ENCODE measurements around the gene ZDHHC4. TPM values are rescaled to one million over a fixed set of nuclear protein-coding genes. Genes with fewer than 3 reads are reported as not detected.

Gene ZDHHC4
- polyA plus RNA-seq, 1 donor: 65.4 TPM

DNA sequence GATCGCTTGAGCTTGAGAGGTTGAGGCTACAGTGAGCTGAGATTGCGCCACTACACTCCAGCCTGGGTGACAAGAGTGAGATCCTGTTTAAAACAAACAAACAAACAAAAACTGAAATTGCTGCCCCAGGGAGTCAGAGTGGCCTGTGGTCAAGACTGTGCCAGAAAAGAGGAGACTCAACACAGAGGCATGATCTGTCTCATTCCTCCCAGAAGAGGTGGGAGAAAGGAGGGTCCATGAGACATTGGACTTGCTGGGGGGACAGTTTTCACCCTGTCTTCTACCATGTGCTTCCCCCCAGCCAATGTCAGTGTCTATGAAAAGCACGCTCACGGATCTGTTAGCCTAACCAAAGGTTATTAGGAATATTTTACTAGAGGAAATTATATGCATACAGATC is 41.4 kb downstream of the ZDHHC4 start:
- Histone ChIP-seq H3K27ac (ENCODE audit: low read length) (no peak overlapping the region), H3K9me3 (ENCODE audit: control insufficient read depth, low read depth, low read length) (peaks cover 4% of the 10 kb centered on the region), H3K36me3 (ENCODE audit: control insufficient read depth, insufficient read depth, low read length) (peaks cover 6% of the 10 kb centered on the region), H3K4me1 (ENCODE audit: control insufficient read depth, insufficient read depth, low read length) (peaks cover 2% of the 10 kb centered on the region), H3K4me3 (ENCODE audit: low read length) (no peak overlapping the region), H3K27me3 (ENCODE audit: control insufficient read depth, insufficient read depth, low read length) (peaks cover 12% of the 10 kb centered on the region)
- DNase-seq: no peak
- no CpG with 5 or more reads among the region's 4 CpGs for WGBS (ENCODE audit: insufficient coverage, low lambda C conversion rate)

DNA sequence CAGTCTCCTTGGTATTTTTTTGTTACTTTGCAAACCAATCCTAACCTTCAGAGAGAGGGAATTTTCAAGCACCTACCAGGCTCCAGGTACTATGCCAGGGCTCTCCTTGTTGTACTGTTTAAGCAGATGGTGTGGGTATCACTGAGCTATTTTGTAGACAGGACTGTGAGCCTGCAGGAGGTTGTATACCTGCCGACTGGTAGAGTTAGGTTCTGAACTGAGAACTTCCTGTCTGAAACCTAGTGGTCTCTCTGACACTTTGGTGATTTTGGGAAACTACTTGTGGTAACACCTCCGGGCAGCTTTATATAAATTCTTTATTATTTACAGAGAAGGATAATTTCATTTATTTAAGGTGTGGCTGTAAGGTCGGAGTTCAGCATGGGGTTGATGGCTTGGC is 42.7 kb downstream of the ZDHHC4 start:
- WGBS (ENCODE audit: insufficient coverage, low lambda C conversion rate): no CpG with 5 or more reads among the region's 3 CpGs
- H3K27ac ChIP-seq (ENCODE audit: low read length): no peak overlapping the region
- H3K4me1 ChIP-seq (ENCODE audit: control insufficient read depth, insufficient read depth, low read length): peaks cover 2% of the 10 kb centered on the region
- no peak overlapping the region for H3K4me3 ChIP-seq (ENCODE audit: low read length)
- peaks cover 9% of the 10 kb centered on the region for H3K36me3 ChIP-seq (ENCODE audit: control insufficient read depth, insufficient read depth, low read length)
- DNase-seq: no peak
- peaks cover 6% of the 10 kb centered on the region for H3K27me3 ChIP-seq (ENCODE audit: control insufficient read depth, insufficient read depth, low read length)
- peaks cover 4% of the 10 kb centered on the region for H3K9me3 ChIP-seq (ENCODE audit: control insufficient read depth, low read depth, low read length)

DNA sequence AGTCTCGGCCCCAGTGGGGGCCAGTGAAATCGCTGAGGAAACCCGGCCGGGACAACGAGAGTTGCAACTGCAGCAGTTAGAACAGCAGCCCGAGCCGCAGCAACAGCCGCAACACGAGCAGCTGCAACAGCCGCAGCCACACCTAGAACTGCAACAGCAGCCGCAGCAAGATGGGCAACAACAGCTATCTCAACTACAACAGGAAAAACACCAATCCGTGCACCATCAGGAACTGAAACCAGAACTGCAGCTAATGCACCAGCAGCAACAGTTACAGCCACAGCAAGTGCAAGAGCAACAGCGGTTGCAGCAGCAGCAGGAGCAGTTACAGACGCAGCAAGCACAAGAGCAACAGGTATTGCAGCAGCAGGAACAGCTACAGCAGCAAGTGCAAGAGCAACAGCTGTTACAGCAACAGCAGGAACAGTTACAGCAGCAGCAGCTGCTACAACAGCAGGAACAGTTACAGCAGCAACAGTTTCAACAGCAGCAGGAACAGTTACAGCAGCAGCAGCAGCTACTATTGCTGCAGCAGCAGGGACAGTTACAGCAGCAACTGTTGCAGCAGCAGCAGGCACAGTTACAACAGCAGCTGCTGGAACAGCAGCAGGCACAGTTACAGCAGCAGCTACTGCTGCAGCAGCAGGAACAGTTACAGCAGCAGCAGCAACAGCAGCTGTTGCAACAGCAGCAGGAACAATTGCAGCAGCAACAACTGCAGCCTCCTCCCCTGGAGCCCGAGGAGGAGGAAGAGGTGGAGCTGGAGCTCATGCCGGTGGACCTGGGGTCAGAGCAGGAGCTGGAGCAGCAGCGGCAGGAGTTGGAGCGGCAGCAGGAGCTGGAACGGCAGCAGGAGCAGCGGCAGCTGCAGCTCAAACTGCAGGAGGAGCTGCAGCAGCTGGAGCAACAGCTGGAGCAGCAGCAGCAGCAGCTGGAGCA is 44.2 kb downstream of the ZDHHC4 start:
- no CpG with 5 or more reads among the region's 20 CpGs for WGBS (ENCODE audit: insufficient coverage, low lambda C conversion rate)
- no peak for DNase-seq
- no peaks in the 10 kb centered on the region for H3K27me3 ChIP-seq (ENCODE audit: control insufficient read depth, insufficient read depth, low read length)
- no peak overlapping the region for H3K27ac ChIP-seq (ENCODE audit: low read length)
- peaks cover 9% of the 10 kb centered on the region for H3K36me3 ChIP-seq (ENCODE audit: control insufficient read depth, insufficient read depth, low read length)
- H3K9me3 ChIP-seq (ENCODE audit: control insufficient read depth, low read depth, low read length): no peaks in the 10 kb centered on the region
- H3K4me3 ChIP-seq (ENCODE audit: low read length): no peak overlapping the region
- H3K4me1 ChIP-seq (ENCODE audit: control insufficient read depth, insufficient read depth, low read length): no peaks in the 10 kb centered on the region

DNA sequence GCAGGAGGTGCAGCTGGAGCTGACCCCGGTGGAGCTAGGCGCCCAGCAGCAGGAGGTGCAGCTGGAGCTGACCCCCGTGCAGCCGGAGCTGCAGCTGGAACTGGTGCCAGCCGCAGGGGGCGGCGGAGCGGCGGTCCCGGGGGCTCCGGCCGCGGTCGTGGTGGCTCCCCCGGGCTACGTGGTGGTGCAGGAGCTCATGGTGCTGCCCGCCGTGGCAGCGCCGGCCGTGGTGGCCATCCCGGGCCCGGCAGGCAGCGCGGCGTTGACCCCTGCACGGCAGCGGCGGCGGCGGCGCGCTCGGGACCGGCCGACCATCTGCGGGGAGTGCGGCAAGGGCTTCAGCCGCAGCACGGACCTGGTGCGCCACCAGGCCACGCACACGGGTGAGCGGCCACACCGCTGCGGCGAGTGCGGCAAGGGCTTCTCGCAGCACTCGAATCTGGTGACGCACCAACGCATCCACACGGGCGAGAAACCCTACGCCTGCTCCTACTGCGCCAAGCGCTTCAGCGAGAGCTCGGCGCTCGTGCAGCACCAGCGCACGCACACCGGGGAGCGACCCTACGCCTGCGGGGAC is 45.0 kb downstream of the ZDHHC4 start:
- H3K4me1 ChIP-seq (ENCODE audit: control insufficient read depth, insufficient read depth, low read length): no peaks in the 10 kb centered on the region
- no peak overlapping the region for H3K27ac ChIP-seq (ENCODE audit: low read length)
- no peaks in the 10 kb centered on the region for H3K27me3 ChIP-seq (ENCODE audit: control insufficient read depth, insufficient read depth, low read length)
- no peak overlapping the region for H3K4me3 ChIP-seq (ENCODE audit: low read length)
- WGBS (ENCODE audit: insufficient coverage, low lambda C conversion rate): no CpG with 5 or more reads among the region's 67 CpGs
- no peak for DNase-seq
- no peaks in the 10 kb centered on the region for H3K9me3 ChIP-seq (ENCODE audit: control insufficient read depth, low read depth, low read length)
- peaks cover 9% of the 10 kb centered on the region for H3K36me3 ChIP-seq (ENCODE audit: control insufficient read depth, insufficient read depth, low read length)

DNA sequence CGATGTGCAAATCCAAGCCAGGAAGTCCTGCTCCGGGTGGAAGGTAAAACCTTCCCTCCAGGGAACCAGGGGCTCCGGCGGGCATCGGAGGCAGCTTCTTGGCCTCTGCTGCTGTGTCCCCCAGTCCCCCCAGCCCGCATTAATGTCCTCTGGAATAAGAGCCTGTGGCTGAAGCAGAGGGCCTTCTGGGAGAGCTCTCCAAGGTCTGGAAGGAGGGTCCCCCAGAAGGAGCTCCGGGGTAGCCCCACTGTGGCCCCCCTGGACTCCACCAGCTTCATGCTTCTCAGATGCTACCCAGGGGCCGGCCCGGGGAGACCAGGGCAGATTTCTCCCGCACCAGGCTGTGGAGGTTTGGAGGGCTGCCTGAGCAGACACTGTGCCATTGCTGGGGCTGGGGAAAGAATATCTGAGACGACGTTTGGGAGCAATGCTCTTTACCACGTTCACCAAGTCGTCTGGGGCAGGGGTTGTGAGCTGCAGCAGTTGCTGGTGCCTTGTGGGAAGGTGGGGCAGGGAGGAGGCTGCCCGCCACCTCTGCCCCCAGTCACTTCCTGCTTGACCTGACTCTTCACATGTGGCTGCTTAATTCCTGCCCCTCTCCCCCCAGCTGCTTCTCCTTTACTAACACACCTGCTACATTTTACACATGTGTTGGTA is 46.5 kb downstream of the ZDHHC4 start:
- Histone ChIP-seq H3K9me3 (ENCODE audit: control insufficient read depth, low read depth, low read length) (no peaks in the 10 kb centered on the region), H3K27me3 (ENCODE audit: control insufficient read depth, insufficient read depth, low read length) (no peaks in the 10 kb centered on the region), H3K4me3 (ENCODE audit: low read length) (no peak overlapping the region), H3K4me1 (ENCODE audit: control insufficient read depth, insufficient read depth, low read length) (no peaks in the 10 kb centered on the region), H3K27ac (ENCODE audit: low read length) (no peak overlapping the region), H3K36me3 (ENCODE audit: control insufficient read depth, insufficient read depth, low read length) (peaks cover 9% of the 10 kb centered on the region)
- WGBS (ENCODE audit: insufficient coverage, low lambda C conversion rate): no CpG with 5 or more reads among the region's 15 CpGs
- DNase-seq: no peak

DNA sequence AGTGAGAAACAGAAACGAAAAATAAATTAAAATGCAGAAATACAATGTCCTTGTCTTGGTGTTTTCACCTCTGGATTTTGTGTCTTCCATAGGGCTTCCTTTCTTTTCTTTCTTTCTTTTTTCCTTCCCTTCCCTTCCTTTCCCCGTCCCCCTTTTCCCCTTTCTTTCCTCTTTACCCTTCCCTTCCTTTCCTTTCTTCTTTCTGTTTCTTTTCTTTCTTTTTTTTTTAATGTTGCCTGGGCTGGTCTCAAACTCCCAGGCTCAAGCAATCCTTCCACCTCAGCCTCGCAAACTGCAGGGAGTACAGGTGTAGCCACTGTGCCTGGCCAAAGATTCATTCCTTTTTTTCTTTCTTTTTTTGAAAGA is 47.0 kb downstream of the ZDHHC4 start:
- Histone ChIP-seq H3K4me1 (ENCODE audit: control insufficient read depth, insufficient read depth, low read length) (no peaks in the 10 kb centered on the region), H3K36me3 (ENCODE audit: control insufficient read depth, insufficient read depth, low read length) (peaks cover 9% of the 10 kb centered on the region), H3K9me3 (ENCODE audit: control insufficient read depth, low read depth, low read length) (no peaks in the 10 kb centered on the region), H3K27me3 (ENCODE audit: control insufficient read depth, insufficient read depth, low read length) (no peaks in the 10 kb centered on the region), H3K4me3 (ENCODE audit: low read length) (no peak overlapping the region), H3K27ac (ENCODE audit: low read length) (no peak overlapping the region)
- no peak for DNase-seq
- WGBS (ENCODE audit: insufficient coverage, low lambda C conversion rate): 88% methylated on average over 2 of the region's 3 CpGs

DNA sequence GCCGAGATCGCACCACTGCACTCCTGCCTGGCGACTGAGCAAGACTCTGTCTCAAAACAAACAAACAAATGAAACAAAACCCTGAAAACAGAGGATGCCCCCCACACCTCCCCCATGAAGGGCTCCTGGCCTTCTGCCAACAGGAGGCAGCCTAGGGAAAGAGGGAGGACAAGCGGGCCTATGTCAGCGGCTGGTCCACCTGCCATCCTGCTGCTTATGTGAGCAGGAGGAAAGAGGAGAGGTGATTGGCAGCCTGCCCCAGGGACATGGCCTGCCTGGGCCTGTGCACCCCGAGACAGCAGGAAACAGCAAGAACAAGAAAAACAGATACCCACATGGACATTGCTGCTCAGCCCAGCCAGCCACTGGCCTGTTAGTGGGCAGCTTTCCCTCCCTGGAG is 50.8 kb downstream of the ZDHHC4 start:
- Histone ChIP-seq H3K27ac (ENCODE audit: low read length) (no peak overlapping the region), H3K27me3 (ENCODE audit: control insufficient read depth, insufficient read depth, low read length) (no peaks in the 10 kb centered on the region), H3K36me3 (ENCODE audit: control insufficient read depth, insufficient read depth, low read length) (peaks cover 7% of the 10 kb centered on the region), H3K4me3 (ENCODE audit: low read length) (no peak overlapping the region), H3K9me3 (ENCODE audit: control insufficient read depth, low read depth, low read length) (no peaks in the 10 kb centered on the region), H3K4me1 (ENCODE audit: control insufficient read depth, insufficient read depth, low read length) (no peaks in the 10 kb centered on the region)
- WGBS (ENCODE audit: insufficient coverage, low lambda C conversion rate): no CpG with 5 or more reads among the region's 6 CpGs
- DNase-seq: no peak

DNA sequence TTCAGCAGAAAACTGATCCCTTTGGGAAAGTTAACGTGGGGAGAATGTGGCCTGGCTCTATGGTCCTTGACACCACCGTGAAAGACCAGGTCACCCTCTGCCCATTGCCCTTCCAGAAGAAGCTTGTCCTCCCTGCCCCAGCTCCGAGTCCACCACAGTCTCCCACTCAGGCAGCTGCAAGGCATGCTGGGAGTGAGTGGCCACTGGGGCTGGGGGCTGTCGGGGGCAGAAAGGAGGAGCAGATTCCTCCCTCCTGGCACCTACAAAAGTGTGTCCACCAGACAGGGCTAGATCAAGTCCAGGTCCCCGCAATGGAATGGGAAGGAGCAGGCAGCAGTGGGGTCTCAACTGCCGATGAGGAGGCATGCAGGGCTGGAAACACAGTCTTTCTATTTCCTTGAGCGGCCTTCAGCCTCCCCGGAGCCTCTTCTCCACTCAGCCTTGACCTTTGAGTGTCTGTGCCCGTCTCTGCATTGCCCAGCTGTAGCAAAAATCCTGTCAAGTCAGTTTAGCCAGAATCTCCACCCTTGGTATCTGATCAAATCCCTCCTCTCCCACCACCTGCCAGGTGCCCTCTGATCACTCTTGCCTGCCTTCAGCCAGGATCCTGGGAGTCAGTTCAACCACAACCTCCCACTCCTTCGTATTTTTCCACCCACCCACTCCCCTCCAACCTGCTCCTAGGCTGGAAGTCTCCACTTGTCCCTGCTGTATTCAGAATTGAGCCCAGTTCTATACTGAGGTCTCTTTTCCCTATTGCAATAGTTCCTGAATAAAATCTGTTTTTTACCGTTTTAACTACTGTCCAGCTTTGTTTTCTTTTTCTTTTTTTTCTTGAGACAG is 53.0 kb downstream of the ZDHHC4 start:
- Histone ChIP-seq H3K9me3 (ENCODE audit: control insufficient read depth, low read depth, low read length) (no peaks in the 10 kb centered on the region), H3K4me1 (ENCODE audit: control insufficient read depth, insufficient read depth, low read length) (no peaks in the 10 kb centered on the region), H3K27ac (ENCODE audit: low read length) (no peak overlapping the region), H3K27me3 (ENCODE audit: control insufficient read depth, insufficient read depth, low read length) (no peaks in the 10 kb centered on the region), H3K4me3 (ENCODE audit: low read length) (no peak overlapping the region), H3K36me3 (ENCODE audit: control insufficient read depth, insufficient read depth, low read length) (no peaks in the 10 kb centered on the region)
- peak in 1 of 2 donors; percentile 28 for DNase-seq
- 83% methylated on average over 1 of the region's 11 CpGs for WGBS (ENCODE audit: insufficient coverage, low lambda C conversion rate)

DNA sequence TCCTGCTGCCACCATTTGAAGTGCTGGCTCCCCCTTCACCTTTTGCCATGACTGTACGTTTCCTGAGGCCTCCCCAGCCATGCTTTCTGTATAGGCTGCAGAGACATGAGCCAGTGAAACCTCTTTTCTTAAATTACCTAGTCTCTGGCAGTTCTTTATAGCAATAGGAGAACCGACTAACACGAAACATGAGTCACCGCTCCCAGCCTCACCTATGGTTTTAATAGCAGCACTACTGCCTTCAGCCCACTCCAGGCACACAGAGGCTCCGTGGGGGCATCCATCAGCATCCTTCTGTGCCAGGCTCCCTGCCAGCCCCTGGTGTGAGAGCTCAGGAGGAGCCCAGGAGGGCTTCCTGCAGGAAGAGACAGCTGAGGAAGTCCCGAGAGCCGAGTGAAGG is 54.4 kb downstream of the ZDHHC4 start:
- Histone ChIP-seq H3K27ac (ENCODE audit: low read length) (no peak overlapping the region), H3K36me3 (ENCODE audit: control insufficient read depth, insufficient read depth, low read length) (no peaks in the 10 kb centered on the region), H3K4me3 (ENCODE audit: low read length) (no peak overlapping the region), H3K4me1 (ENCODE audit: control insufficient read depth, insufficient read depth, low read length) (peaks cover 4% of the 10 kb centered on the region), H3K27me3 (ENCODE audit: control insufficient read depth, insufficient read depth, low read length) (no peaks in the 10 kb centered on the region), H3K9me3 (ENCODE audit: control insufficient read depth, low read depth, low read length) (no peaks in the 10 kb centered on the region)
- no CpG with 5 or more reads among the region's 7 CpGs for WGBS (ENCODE audit: insufficient coverage, low lambda C conversion rate)
- no peak for DNase-seq

DNA sequence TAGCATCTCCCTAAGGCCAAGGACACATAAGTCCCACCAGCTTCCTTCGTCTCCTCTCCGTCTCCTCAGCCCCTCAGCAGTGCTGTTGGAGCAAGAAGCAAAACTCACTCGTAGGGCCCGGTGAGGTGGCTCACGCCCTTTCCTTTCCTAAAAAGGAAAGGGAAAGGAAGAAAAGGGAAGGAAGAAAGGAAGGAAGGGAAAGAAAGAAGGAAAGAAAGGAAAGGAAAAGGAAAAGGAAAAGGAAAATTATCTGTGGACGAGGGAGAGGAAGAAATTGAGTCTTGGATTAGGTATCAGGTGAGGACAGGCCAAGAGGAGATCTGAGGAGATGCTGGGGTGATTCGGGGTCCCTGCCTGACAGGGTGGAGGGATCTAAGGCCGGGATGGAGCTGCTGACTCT is 56.8 kb downstream of the ZDHHC4 start:
- no peak for DNase-seq
- H3K9me3 ChIP-seq (ENCODE audit: control insufficient read depth, low read depth, low read length): no peaks in the 10 kb centered on the region
- H3K27ac ChIP-seq (ENCODE audit: low read length): no peak overlapping the region
- H3K36me3 ChIP-seq (ENCODE audit: control insufficient read depth, insufficient read depth, low read length): no peaks in the 10 kb centered on the region
- no peak overlapping the region for H3K4me3 ChIP-seq (ENCODE audit: low read length)
- H3K27me3 ChIP-seq (ENCODE audit: control insufficient read depth, insufficient read depth, low read length): no peaks in the 10 kb centered on the region
- H3K4me1 ChIP-seq (ENCODE audit: control insufficient read depth, insufficient read depth, low read length): peaks cover 4% of the 10 kb centered on the region
- WGBS (ENCODE audit: insufficient coverage, low lambda C conversion rate): 100% methylated on average over 3 of the region's 8 CpGs

Measured in large intestine (tissue), 3 donors.